ENCODE results near the gene DLK2.

DNA sequence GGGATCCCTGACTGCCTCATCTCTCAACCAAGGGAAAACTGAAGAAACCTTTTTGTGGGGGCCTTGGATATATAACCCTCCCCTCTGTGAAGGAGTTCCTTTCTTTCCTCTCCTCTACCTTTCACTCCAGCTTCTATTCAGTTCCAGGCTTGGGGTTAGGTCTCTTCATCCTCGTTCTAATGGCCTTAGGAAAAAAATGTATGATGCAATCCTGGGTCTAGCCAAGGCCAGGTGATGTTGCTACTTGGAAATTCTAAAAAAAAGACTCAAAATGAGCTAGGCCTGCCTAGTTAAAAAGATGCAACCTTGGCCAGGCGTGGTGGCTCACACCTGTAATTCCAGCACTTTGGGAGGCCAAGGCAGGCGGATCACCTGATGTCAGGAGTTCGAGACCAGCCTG, 20.4 kb downstream of the DLK2 start:
- TF ChIP-seq EZH2phosphoT487 (IDR thresholded peaks at IDR 0.05; ENCODE audit: insufficient read depth, low read depth) (no peak), EZH2 (IDR thresholded peaks at IDR 0.05; ENCODE audit: insufficient read depth, poor library complexity, severe bottlenecking) (no peak)
